PC-3 (cell line): ENCODE data around the gene KDM6A. TPM values are rescaled to one million over a fixed set of nuclear protein-coding genes. Genes with fewer than 3 reads are reported as not detected.
"Not testable (repeated sequence)": the region's sequence is repeated elsewhere in the genome, so short reads cannot be mapped to it uniquely, and the experiment has no call there.

Source experiments
- ATAC-seq: fragments of 200-7000 bp; cut with Tn5 transposase; 2 replicates; pipeline ENCODE4 v1.9.1; 2020; ENCODE audit warnings: mild to moderate bottlenecking, moderate library complexity
- BruUV-seq: library from RNA; stranded (reverse); fragments of 400-500 nt; replicated peaks from 2 replicates; lab custom pipeline; 2021; lab: Mats Ljungman, UMichigan
- CTCF ChIA-PET: fragments of 300-600 bp; sonication (Branson Sonifier 250); formaldehyde crosslinking; loops from one replicate; lab custom pipeline; 2022; ENCODE audit warnings: antibody characterized with exemption; lab: Charles Lee
- POLR2A ChIA-PET: fragments of 300-600 bp; sonication (Branson Sonifier 250); formaldehyde crosslinking; loops from one replicate; lab custom pipeline; 2022; ENCODE audit warnings: antibody characterized with exemption; ENCODE audit not compliant: unreplicated experiment; lab: Charles Lee
- DNase-seq: peaks from one replicate; pipeline ENCODE4 v3.0.0-alpha.2; 2015
- H2AFZ ChIP-seq: fragments of 300-600 bp; sonication (generic); 2 replicates; pipeline ENCODE4 v1.6.0; 2016; ENCODE audit warnings: antibody characterized with exemption, low read length
- H3F3A ChIP-seq: fragments of 300-600 bp; sonication (generic); one replicate; pipeline ENCODE4 v1.6.0; 2017; ENCODE audit warnings: antibody characterized with exemption, low read length, control low read depth, mild to moderate bottlenecking; ENCODE audit not compliant: unreplicated experiment
- H3K27ac ChIP-seq: fragments of 300-600 bp; sonication (generic); 2 replicates; pipeline ENCODE4 v1.5.1; 2016; ENCODE audit warnings: mild to moderate bottlenecking, low read length
- H3K27me3 ChIP-seq: fragments of 300-600 bp; sonication (generic); 2 replicates; pipeline ENCODE4 v1.6.1; 2016; ENCODE audit warnings: low read length, mixed read lengths
- H3K36me3 ChIP-seq: fragments of 300-600 bp; sonication (generic); 2 replicates; pipeline ENCODE4 v1.6.1; 2016; ENCODE audit warnings: low read depth, mixed run types, low read length, mixed read lengths
- H3K4me1 ChIP-seq: fragments of 300-600 bp; sonication (generic); 2 replicates; pipeline ENCODE4 v1.5.1; 2016; ENCODE audit warnings: low read length; ENCODE audit not compliant: insufficient read depth
- H3K4me2 ChIP-seq: fragments of 300-600 bp; sonication (generic); 2 replicates; pipeline ENCODE4 v1.6.0; 2016; ENCODE audit warnings: low read length
- H3K4me3 ChIP-seq: fragments of 300-600 bp; sonication (generic); 2 replicates; pipeline ENCODE4 v1.5.1; 2016; ENCODE audit warnings: mild to moderate bottlenecking, low read length, mixed read lengths
- H3K79me2 ChIP-seq: fragments of 300-600 bp; sonication (generic); 2 replicates; pipeline ENCODE4 v1.6.1; 2017; ENCODE audit warnings: low read length, mixed read lengths
- H3K9ac ChIP-seq: fragments of 300-600 bp; sonication (generic); 2 replicates; pipeline ENCODE4 v1.6.0; 2016; ENCODE audit warnings: mild to moderate bottlenecking, low read length
- H3K9me2 ChIP-seq: fragments of 300-600 bp; sonication (generic); replicated peaks from 2 replicates; pipeline ENCODE4 v1.6.1; 2016; ENCODE audit warnings: mixed run types, low read length, mixed read lengths
- H3K9me3 ChIP-seq: fragments of 300-600 bp; sonication (generic); 2 replicates; pipeline ENCODE4 v1.6.1; 2016; ENCODE audit warnings: low read length, mixed read lengths
- H4K20me1 ChIP-seq: fragments of 300-600 bp; sonication (generic); 2 replicates; pipeline ENCODE4 v1.6.1; 2016; ENCODE audit warnings: low read length, mixed read lengths
- EZH2 ChIP-seq: fragments of 300-600 bp; sonication (generic); IDR thresholded peaks from one replicate; pipeline ENCODE4 v1.6.1; 2017; ENCODE audit warnings: antibody characterized with exemption, mild to moderate bottlenecking, low read length; ENCODE audit not compliant: unreplicated experiment
- EZH2phosphoT487 ChIP-seq: fragments of 300-600 bp; sonication (generic); IDR thresholded peaks from 2 replicates; pipeline ENCODE4 v1.6.1; 2018; ENCODE audit warnings: mild to moderate bottlenecking, antibody characterized with exemption, low read length, borderline replicate concordance
- intact Hi-C: fragments of 100-400 bp; cut with micrococcal nuclease; formaldehyde crosslinking; loops from 2 replicates; pipeline ENCODE4 v1.9.0; 2023
- total RNA-seq: library from RNA; depleted of rRNA; stranded (reverse); fragments of >200 nt; gene quantifications from 2 replicates; pipeline ENCODE4 v1.2.3, GENCODE V29; 2014
- TF ChIP-seq, protein P1 (sequence below): fragments of 300-600 bp; sonication (generic); conservative IDR thresholded peaks from 2 replicates; pipeline ENCODE4 v1.5.1; 2017; ENCODE audit warnings: antibody characterized with exemption, low read depth, mild to moderate bottlenecking, low read length

Gene KDM6A
- total RNA-seq, 1 experiment from 2014 or later, result 31.3 TPM

DNA sequence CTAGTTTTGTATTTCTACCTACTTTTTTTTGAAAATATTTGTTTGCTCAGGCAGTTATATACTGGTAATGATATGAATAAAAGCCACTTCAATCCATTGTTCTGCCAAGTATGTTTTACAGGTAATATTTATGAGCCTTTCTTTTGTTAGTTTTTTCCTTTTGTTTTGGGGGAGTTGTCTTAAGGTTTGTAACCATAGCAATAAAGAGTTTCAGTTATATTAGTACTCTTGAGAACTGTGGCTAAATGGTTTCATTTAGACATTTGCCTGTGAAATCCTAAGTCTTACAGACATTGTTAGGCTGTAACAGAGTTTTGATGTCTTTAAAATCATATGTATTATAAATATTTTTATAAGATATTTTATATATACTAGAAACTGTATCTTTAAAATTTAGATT is 177.6 kb downstream of the KDM6A start:
- peak; percentile 38 for ATAC-seq
- Histone ChIP-seq H3K9ac (no peak overlapping the region), H3K27me3 (no peaks in the 10 kb centered on the region), H3F3A (no peaks in the 10 kb centered on the region), H3K4me3 (no peak overlapping the region), H2AFZ (no peak overlapping the region), H3K79me2 (0 out of 2 replicates have a peak, but pooled peaks cover 14% of the 10 kb centered on the region), H3K9me2 (no peaks in the 10 kb centered on the region), H3K9me3 (no peaks in the 10 kb centered on the region), H4K20me1 (no peaks in the 10 kb centered on the region), H3K4me1 (no peaks in the 10 kb centered on the region), H3K27ac (no peak overlapping the region), H3K36me3 (peaks cover 5% of the 10 kb centered on the region; the same call in 1 of the 2 replicates), H3K4me2 (no peak overlapping the region)
- TF ChIP-seq EZH2, result no peak
- TF ChIP-seq EZH2phosphoT487, result no peak
- TF ChIP-seq, protein P1, sequence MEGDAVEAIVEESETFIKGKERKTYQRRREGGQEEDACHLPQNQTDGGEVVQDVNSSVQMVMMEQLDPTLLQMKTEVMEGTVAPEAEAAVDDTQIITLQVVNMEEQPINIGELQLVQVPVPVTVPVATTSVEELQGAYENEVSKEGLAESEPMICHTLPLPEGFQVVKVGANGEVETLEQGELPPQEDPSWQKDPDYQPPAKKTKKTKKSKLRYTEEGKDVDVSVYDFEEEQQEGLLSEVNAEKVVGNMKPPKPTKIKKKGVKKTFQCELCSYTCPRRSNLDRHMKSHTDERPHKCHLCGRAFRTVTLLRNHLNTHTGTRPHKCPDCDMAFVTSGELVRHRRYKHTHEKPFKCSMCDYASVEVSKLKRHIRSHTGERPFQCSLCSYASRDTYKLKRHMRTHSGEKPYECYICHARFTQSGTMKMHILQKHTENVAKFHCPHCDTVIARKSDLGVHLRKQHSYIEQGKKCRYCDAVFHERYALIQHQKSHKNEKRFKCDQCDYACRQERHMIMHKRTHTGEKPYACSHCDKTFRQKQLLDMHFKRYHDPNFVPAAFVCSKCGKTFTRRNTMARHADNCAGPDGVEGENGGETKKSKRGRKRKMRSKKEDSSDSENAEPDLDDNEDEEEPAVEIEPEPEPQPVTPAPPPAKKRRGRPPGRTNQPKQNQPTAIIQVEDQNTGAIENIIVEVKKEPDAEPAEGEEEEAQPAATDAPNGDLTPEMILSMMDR, result no peak
- BruUV-seq, result no TSS peak
- ChIA-PET POLR2A (no interaction called here), CTCF (no interaction called here)
- intact Hi-C loops, result no loop called here
- peak; percentile 8 for DNase-seq

DNA sequence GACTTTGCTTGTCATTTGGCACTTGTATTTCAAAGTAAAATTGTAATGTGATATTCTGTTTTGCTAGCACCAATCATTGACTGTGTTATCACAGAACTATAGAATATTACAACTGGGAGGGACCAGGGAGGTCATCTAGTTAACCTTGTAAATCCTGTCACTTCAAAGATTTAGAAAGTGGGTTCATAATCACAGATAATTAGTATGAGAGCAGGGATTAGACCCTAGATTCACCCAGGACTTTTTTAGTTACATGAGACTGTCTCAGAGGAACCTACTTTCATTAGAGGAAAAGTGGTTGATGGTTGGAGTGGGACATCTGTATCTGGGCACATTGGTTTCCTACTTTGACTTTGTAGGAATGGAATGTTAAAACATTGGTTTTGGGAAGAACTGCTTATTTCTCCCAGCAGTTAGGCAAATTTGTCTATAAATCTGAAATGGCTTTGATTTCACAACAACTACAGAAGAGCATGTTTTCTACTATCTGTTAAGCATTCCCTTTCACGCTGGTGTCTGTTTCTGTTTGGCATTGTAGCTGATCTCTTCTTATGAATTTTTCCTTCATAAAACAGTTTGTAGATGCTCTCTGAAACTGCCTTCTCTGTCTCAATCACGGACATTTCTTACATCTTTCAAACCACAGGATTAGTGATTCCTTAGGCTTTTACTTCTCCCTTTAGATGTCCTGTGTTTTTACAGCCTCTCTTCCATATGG is 183.6 kb downstream of the KDM6A start:
- Histone ChIP-seq H3K36me3 (peaks cover 13% of the 10 kb centered on the region; the same call in 1 of the 2 replicates), H3K27ac (no peak overlapping the region), H3K27me3 (no peaks in the 10 kb centered on the region), H3K9ac (no peak overlapping the region), H3K4me1 (peaks cover 2% of the 10 kb centered on the region; the same call in 1 of the 2 replicates), H3K9me2 (no peaks in the 10 kb centered on the region), H4K20me1 (no peaks in the 10 kb centered on the region), H2AFZ (no peak overlapping the region), H3K4me2 (no peak overlapping the region), H3K79me2 (no peaks in the 10 kb centered on the region), H3K9me3 (no peaks in the 10 kb centered on the region), H3K4me3 (no peak overlapping the region), H3F3A (no peaks in the 10 kb centered on the region)
- BruUV-seq, result no TSS peak
- no peak for ATAC-seq
- TF ChIP-seq EZH2phosphoT487, result no peak
- TF ChIP-seq, protein P1, result no peak
- TF ChIP-seq EZH2, result no peak
- DNase-seq, result no peak
- ChIA-PET CTCF (no interaction called here), POLR2A (no interaction called here)
- intact Hi-C loops, result no loop called here

DNA sequence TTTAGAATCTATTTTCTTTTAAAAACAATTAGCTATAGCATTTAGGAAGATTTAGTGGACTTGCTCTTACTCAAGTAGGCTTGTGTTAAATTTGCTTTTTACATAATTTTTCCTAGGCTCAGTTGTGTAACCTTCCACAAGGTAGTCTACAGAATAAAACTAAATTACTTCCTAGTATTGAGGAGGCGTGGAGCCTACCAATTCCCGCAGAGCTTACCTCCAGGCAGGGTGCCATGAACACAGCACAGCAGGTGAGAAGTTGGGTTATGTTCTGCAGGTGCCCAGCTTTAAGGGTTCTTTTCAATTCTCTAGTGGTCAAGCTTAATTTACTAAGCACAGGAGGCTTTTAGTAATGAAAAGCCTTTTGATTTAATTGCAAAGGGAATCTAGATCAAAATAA is 186.9 kb downstream of the KDM6A start:
- H2AFZ ChIP-seq, H3K4me2 ChIP-seq, H3K9ac ChIP-seq, BruUV-seq, ATAC-seq, H3K9me3 ChIP-seq, H4K20me1 ChIP-seq, H3K4me3 ChIP-seq, H3F3A ChIP-seq, H3K9me2 ChIP-seq, H3K27ac ChIP-seq, H3K79me2 ChIP-seq, H3K27me3 ChIP-seq, CTCF ChIA-PET, DNase-seq: not testable (repeated sequence)
- intact Hi-C loops, result loop anchor here (10.0 kb wide), 1 partner anchor 85 kb away; no protein-coding TSS in a partner anchor
- peaks cover 33% of the 10 kb centered on the region for H3K4me1 ChIP-seq
- POLR2A ChIA-PET, result interaction anchor here (0.7 kb wide), 1 partner anchor 628 kb away, joined by 6 read pairs; no protein-coding TSS in a partner anchor
- H3K36me3 ChIP-seq, result peaks cover 18% of the 10 kb centered on the region
